Measurements from ENCODE around the gene MTUS2. TPM values are rescaled to one million over a fixed set of nuclear protein-coding genes. Genes with fewer than 3 reads are reported as not detected.

MTUS2 gene
- total and polyA plus RNA-seq, 4 donors = under 0.01 to 0.70 (median 0.15) TPM

GRCh38 chr13:28851422-28851821, 31.3 kb downstream of the MTUS2 start (continued):
- TF ChIP-seq ZBTB33 (IDR thresholded peaks at IDR 0.05) (no peak), RXRA (IDR thresholded peaks at IDR 0.05) (no peak), RAD21 (IDR thresholded peaks at IDR 0.05) (no peak), HNF4G (IDR thresholded peaks at IDR 0.05) (no peak)

GRCh38 chr13:28854657-28855056, 34.5 kb downstream of the MTUS2 start:
- no peak for DNase-seq (ENCODE audit: low spot score)
- 71% methylated on average over 4 of the region's 4 CpGs for WGBS

GRCh38 chr13:28856287-28856686, 36.1 kb downstream of the MTUS2 start:
- 81% methylated on average over 6 of the region's 6 CpGs for WGBS

More at GRCh38 chr13:28854657-28855056, 34.5 kb downstream of the MTUS2 start:
- Histone ChIP-seq H3K27me3 (ENCODE audit: control insufficient read depth in 4 of 4, insufficient read depth in 4 of 4, low read length in 3 of 4) (no peaks in the 10 kb centered on the region), H3K9ac (ENCODE audit: low read depth in 1 of 2, low read length in 2 of 2) (no peak overlapping the region), H3K36me3 (ENCODE audit: control insufficient read depth in 4 of 4, insufficient read depth in 3 of 4, low read depth in 1 of 4, low read length in 3 of 4) (no peaks in the 10 kb centered on the region), H3K27ac (ENCODE audit: low read depth in 1 of 2, low read length in 2 of 2) (no peak overlapping the region), H3K9me3 (ENCODE audit: control insufficient read depth in 4 of 4, low read length in 3 of 4) (no peaks in the 10 kb centered on the region), H3K4me1 (ENCODE audit: control insufficient read depth in 4 of 4, insufficient read depth in 4 of 4, low read length in 3 of 4) (no peaks in the 10 kb centered on the region), H3K4me3 (ENCODE audit: low read depth in 1 of 3, low read length in 3 of 3) (no peak overlapping the region)
- TF ChIP-seq EGR1 (IDR thresholded peaks at IDR 0.05; ENCODE audit: low read depth in 2 of 2) (no peak), SP1 (IDR thresholded peaks at IDR 0.05) (no peak), RXRA (IDR thresholded peaks at IDR 0.05) (no peak), FOXA2 (IDR thresholded peaks at IDR 0.05) (no peak), JUND (IDR thresholded peaks at IDR 0.05) (no peak)

More at GRCh38 chr13:28856287-28856686, 36.1 kb downstream of the MTUS2 start:
- H3K27ac ChIP-seq (ENCODE audit: low read depth in 1 of 2, low read length in 2 of 2) = no peak overlapping the region
- no peaks in the 10 kb centered on the region for H3K36me3 ChIP-seq (ENCODE audit: control insufficient read depth in 4 of 4, insufficient read depth in 3 of 4, low read depth in 1 of 4, low read length in 3 of 4)
- H3K9me3 ChIP-seq (ENCODE audit: control insufficient read depth in 4 of 4, low read length in 3 of 4) = no peaks in the 10 kb centered on the region
- H3K4me3 ChIP-seq (ENCODE audit: low read depth in 1 of 3, low read length in 3 of 3) = no peak overlapping the region
- no peak for TF ChIP-seq HNF4G (IDR thresholded peaks at IDR 0.05)
- TF ChIP-seq FOXA1 (IDR thresholded peaks at IDR 0.05) = no peak
- no peak for TF ChIP-seq TAF1 (conservative IDR thresholded peaks at IDR 0.05)
- TF ChIP-seq NR2F2 (IDR thresholded peaks at IDR 0.05) = no peak
- no peak for TF ChIP-seq EGR1 (IDR thresholded peaks at IDR 0.05; ENCODE audit: low read depth in 2 of 2)
- TF ChIP-seq ATF3 (IDR thresholded peaks at IDR 0.05) = no peak
- no peak for TF ChIP-seq RXRA (IDR thresholded peaks at IDR 0.05)
- TF ChIP-seq ZBTB33 (IDR thresholded peaks at IDR 0.05) = no peak
- no peak for TF ChIP-seq REST (IDR thresholded peaks at IDR 0.05)
- no peak for TF ChIP-seq HNF4A (conservative IDR thresholded peaks at IDR 0.05)
- no peak for TF ChIP-seq YY1 (IDR thresholded peaks at IDR 0.05)
- TF ChIP-seq CTCF (IDR thresholded peaks at IDR 0.05; ENCODE audit: low read depth, low read length, missing input control) = no peak
- TF ChIP-seq GABPA (IDR thresholded peaks at IDR 0.05 in 1 of 2, conservative IDR thresholded peaks at IDR 0.05 in 1 of 2) = no peak
- TF ChIP-seq JUND (IDR thresholded peaks at IDR 0.05) = no peak
- TF ChIP-seq MAX (IDR thresholded peaks at IDR 0.05) = no peak
- no peak for DNase-seq (ENCODE audit: low spot score)
- no peaks in the 10 kb centered on the region for H3K27me3 ChIP-seq (ENCODE audit: control insufficient read depth in 4 of 4, insufficient read depth in 4 of 4, low read length in 3 of 4)
- no peaks in the 10 kb centered on the region for H3K4me1 ChIP-seq (ENCODE audit: control insufficient read depth in 4 of 4, insufficient read depth in 4 of 4, low read length in 3 of 4)
- no peak overlapping the region for H3K9ac ChIP-seq (ENCODE audit: low read depth in 1 of 2, low read length in 2 of 2)
